MCF 10A (cell line): ENCODE data around the gene CLDN20. TPM values are rescaled to one million over a fixed set of nuclear protein-coding genes. Genes with fewer than 3 reads are reported as not detected.

Source experiments
- BruUV-seq: library from RNA; stranded (reverse); fragments of 400-500 nt; replicated peaks from 2 replicates; lab custom pipeline; 2021; lab: Mats Ljungman, UMichigan
- CTCF ChIA-PET: fragments of 300-600 bp; sonication (Branson Sonifier 250); formaldehyde crosslinking; extraction: SDS; loops from one replicate; lab custom pipeline; 2021; ENCODE audit warnings: antibody characterized with exemption, inconsistent platforms; lab: Yijun Ruan, JAX
- POLR2A ChIA-PET: fragments of 300-600, 350-650 bp; sonication (Branson Sonifier 250); formaldehyde crosslinking; extraction: SDS; loops from one replicate; lab custom pipeline; 2020; ENCODE audit warnings: antibody characterized with exemption, inconsistent platforms; lab: Yijun Ruan, JAX
- DNase-seq: peaks from one replicate; pipeline ENCODE4 v3.0.0-alpha.2; 2018; ENCODE audit not compliant: unreplicated experiment
- H3K27ac Mint-ChIP-seq: one replicate; pipeline ENCODE4 v1.8.0; 2022; ENCODE audit warnings: mild to moderate bottlenecking, low read depth, mixed read lengths; ENCODE audit not compliant: unreplicated experiment
- H3K27me3 Mint-ChIP-seq: one replicate; pipeline ENCODE4 v1.8.0; 2022; ENCODE audit warnings: mixed read lengths; ENCODE audit not compliant: insufficient read depth, unreplicated experiment
- H3K36me3 Mint-ChIP-seq: one replicate; pipeline ENCODE4 v1.8.0; 2022; ENCODE audit warnings: mild to moderate bottlenecking, moderate library complexity, mixed read lengths; ENCODE audit not compliant: insufficient read depth, unreplicated experiment
- H3K4me1 Mint-ChIP-seq: one replicate; pipeline ENCODE4 v1.8.0; 2022; ENCODE audit warnings: mixed read lengths; ENCODE audit not compliant: insufficient read depth, unreplicated experiment
- H3K4me3 Mint-ChIP-seq: one replicate; pipeline ENCODE4 v1.8.0; 2022; ENCODE audit warnings: mild to moderate bottlenecking, moderate library complexity, mixed read lengths; ENCODE audit not compliant: unreplicated experiment
- H3K9me3 Mint-ChIP-seq: one replicate; pipeline ENCODE4 v1.8.0; 2022; ENCODE audit warnings: mixed read lengths; ENCODE audit not compliant: unreplicated experiment
- intact Hi-C: fragments of 100-400 bp; cut with micrococcal nuclease; formaldehyde crosslinking; loops from 2 replicates; pipeline ENCODE4 v1.14.1; 2022
- total RNA-seq: library from RNA; stranded (reverse); gene quantifications from 2 replicates; pipeline ENCODE4 v1.2.3, GENCODE V29; 2022
- TF ChIP-seq, protein P1 (sequence below): fragments of 200-600 bp; IDR thresholded peaks from one replicate; pipeline ENCODE4 v1.8.0; 2022; ENCODE audit warnings: antibody characterized with exemption, mild to moderate bottlenecking; ENCODE audit not compliant: unreplicated experiment

The CLDN20 gene
- total RNA-seq, 1 experiment from 2014 or later = not detected

DNA sequence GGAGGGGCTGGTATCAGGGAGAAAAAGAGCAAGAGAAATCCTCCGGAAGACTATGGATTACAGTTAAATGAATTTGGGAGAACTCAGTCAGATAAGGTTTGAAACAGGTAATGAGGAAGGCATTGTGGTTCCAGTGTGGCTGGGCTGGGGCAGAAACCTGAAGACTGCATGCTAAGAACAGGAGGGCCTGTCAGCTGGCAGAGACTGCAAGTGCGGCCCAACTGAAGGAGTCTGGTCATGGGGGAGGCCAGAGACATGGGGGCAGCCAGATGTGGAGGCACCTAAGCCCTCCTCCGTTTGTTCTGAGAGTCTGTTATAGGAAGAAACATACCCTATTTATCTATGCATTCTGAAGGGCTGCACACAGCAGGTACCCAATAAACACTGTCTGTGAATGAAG lies 33.9 kb downstream of the CLDN20 start:
- no peaks in the 10 kb centered on the region for H3K9me3 Mint-ChIP-seq
- POLR2A ChIA-PET = no interaction called here

DNA sequence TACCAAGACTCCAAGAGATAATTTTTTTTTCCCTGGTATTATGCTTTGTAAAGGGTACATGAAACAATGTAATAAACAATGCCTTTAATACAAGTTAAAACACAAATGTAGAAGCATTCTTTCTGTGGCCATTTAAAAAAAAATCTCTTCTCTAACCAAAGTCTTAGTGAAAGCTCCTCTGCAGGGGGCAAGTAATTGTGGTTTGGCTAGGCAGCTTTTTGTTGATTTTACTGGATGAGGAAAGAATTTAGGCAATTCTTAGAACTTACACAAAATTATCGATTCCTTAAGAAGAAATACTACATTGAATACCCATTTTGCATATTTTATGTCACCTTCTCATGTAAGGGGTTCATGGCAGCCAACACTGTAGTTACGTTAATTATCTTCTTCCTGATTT lies 38.1 kb downstream of the CLDN20 start:
- POLR2A ChIA-PET = interaction anchor here (2.0 kb wide), 1 partner anchor 13 kb away, joined by 7 read pairs; no protein-coding TSS in a partner anchor
- H3K27ac Mint-ChIP-seq = no peak overlapping the region
- H3K36me3 Mint-ChIP-seq = peaks cover 25% of the 10 kb centered on the region
- TF ChIP-seq, protein P1, sequence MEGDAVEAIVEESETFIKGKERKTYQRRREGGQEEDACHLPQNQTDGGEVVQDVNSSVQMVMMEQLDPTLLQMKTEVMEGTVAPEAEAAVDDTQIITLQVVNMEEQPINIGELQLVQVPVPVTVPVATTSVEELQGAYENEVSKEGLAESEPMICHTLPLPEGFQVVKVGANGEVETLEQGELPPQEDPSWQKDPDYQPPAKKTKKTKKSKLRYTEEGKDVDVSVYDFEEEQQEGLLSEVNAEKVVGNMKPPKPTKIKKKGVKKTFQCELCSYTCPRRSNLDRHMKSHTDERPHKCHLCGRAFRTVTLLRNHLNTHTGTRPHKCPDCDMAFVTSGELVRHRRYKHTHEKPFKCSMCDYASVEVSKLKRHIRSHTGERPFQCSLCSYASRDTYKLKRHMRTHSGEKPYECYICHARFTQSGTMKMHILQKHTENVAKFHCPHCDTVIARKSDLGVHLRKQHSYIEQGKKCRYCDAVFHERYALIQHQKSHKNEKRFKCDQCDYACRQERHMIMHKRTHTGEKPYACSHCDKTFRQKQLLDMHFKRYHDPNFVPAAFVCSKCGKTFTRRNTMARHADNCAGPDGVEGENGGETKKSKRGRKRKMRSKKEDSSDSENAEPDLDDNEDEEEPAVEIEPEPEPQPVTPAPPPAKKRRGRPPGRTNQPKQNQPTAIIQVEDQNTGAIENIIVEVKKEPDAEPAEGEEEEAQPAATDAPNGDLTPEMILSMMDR = no peak
- H3K4me1 Mint-ChIP-seq = no peaks in the 10 kb centered on the region
- CTCF ChIA-PET = interaction anchor here (0.6 to 0.7 kb wide), 2 partner anchors 884 to 1680 kb away, joined by 3 read pairs; no protein-coding TSS in a partner anchor
- intact Hi-C loops = no loop called here
- no peak for DNase-seq
- H3K27me3 Mint-ChIP-seq = no peaks in the 10 kb centered on the region
- no TSS peak for BruUV-seq
- no peak overlapping the region for H3K4me3 Mint-ChIP-seq
- H3K9me3 Mint-ChIP-seq = no peaks in the 10 kb centered on the region

More for the DNA sequence above, 33.9 kb downstream of the CLDN20 start:
- Mint-ChIP-seq H3K4me1 (no peaks in the 10 kb centered on the region), H3K27me3 (no peaks in the 10 kb centered on the region), H3K36me3 (peaks cover 63% of the 10 kb centered on the region), H3K4me3 (no peak overlapping the region), H3K27ac (peak overlapping the region; percentile 43)
- BruUV-seq = no TSS peak
- TF ChIP-seq, protein P1 = no peak
- no peak for DNase-seq
- intact Hi-C loops = no loop called here
- CTCF ChIA-PET = interaction anchor here (0.7 to 1.0 kb wide), 2 partner anchors 9 to 14 kb away, joined by 3 read pairs; no protein-coding TSS in a partner anchor

DNA sequence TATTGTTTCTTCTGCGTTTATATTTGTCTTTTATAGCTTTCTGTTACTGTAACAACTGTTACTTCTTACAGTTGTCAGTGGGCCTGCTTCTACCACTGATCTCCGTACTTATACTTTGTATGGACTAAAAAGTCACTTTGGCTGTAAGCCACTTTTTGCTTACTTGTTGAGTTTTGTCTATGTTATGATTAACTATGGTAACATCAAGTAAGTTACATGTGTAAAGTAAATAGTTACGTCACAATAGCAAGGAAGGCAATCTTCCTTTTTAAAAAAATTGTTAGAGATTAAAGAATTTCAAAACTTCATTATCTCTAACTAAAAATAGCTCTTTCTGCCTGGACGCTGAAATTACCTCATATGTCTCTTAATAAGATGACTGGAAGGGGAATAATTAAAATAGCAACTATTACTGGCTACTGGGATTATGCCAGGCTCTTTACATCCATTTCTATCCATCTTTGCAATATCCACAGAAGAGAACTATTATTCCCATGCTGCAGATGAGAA lies 39.6 kb downstream of the CLDN20 start:
- no peak for DNase-seq
- ChIA-PET CTCF (interaction anchor here (0.6 to 0.8 kb wide), 2 partner anchors 15 to 1089 kb away, joined by 3 to 4 read pairs; no protein-coding TSS in a partner anchor), POLR2A (interaction anchor here (1.0 to 2.1 kb wide), 3 partner anchors 10 to 13 kb away, joined by 3 to 8 read pairs (median 7); no protein-coding TSS in a partner anchor)
- Mint-ChIP-seq H3K27ac (no peak overlapping the region), H3K9me3 (no peaks in the 10 kb centered on the region), H3K4me1 (no peaks in the 10 kb centered on the region), H3K36me3 (peaks cover 21% of the 10 kb centered on the region), H3K4me3 (no peak overlapping the region), H3K27me3 (no peaks in the 10 kb centered on the region)
- intact Hi-C loops = no loop called here
- BruUV-seq = no TSS peak
- TF ChIP-seq, protein P1 = no peak

DNA sequence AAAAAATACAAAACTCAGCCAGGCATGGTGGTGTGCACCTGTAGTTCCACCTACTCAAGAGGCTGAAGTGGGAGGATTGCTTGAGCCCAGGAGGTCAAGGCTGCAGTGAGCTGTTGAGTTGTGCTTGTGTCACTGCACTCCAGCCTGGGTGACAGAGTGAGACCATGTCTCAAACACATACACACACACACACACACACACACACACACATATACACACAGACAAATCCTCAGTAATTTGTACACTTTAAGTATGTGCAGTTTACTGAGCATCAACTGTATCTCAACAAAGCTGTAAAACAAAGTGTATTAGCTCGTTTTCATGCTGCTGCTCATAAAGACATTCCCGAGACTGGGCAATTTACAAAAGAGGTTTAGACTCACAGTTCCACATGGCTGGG lies 43.1 kb downstream of the CLDN20 start:
- BruUV-seq = no TSS peak
- no peaks in the 10 kb centered on the region for H3K9me3 Mint-ChIP-seq
- peaks cover 11% of the 10 kb centered on the region for H3K4me1 Mint-ChIP-seq
- DNase-seq = no peak
- H3K27me3 Mint-ChIP-seq = no peaks in the 10 kb centered on the region
- ChIA-PET CTCF (interaction anchor here (0.7 to 1.3 kb wide), 2 partner anchors 15 to 20 kb away, joined by 4 read pairs; no protein-coding TSS in a partner anchor), POLR2A (no interaction called here)
- H3K36me3 Mint-ChIP-seq = peaks cover 29% of the 10 kb centered on the region
- TF ChIP-seq, protein P1 = no peak
- intact Hi-C loops = no loop called here
- no peak overlapping the region for H3K4me3 Mint-ChIP-seq
- H3K27ac Mint-ChIP-seq = no peak overlapping the region
